ENCODE measurements around the gene MYO1C. TPM values are rescaled to one million over a fixed set of nuclear protein-coding genes. Genes with fewer than 3 reads are reported as not detected.

The MYO1C gene
- 10 to 100 TPM; 51.1 to 67.1 (median 59.8) TPM for polyA plus RNA-seq
- long read RNA-seq, donor 1, result 0 reads
- long read RNA-seq, donor 2, full-length matches to known transcripts, result 3 of 3 reads
- long read RNA-seq, donor 2, partial matches to known transcripts, result 0 of 3 reads
- long read RNA-seq, donor 2, other reads (novel, unspliced or antisense), result 0 of 3 reads
- long read RNA-seq, donor 3, full-length matches to known transcripts, result 3 of 3 reads
- long read RNA-seq, donor 3, partial matches to known transcripts, result 0 of 3 reads
- long read RNA-seq, donor 3, other reads (novel, unspliced or antisense), result 0 of 3 reads
- long read RNA-seq, donor 4, result 0 reads
- long read RNA-seq, donor 5, full-length matches to known transcripts, result 3 of 3 reads
- long read RNA-seq, donor 5, partial matches to known transcripts, result 0 of 3 reads
- long read RNA-seq, donor 5, other reads (novel, unspliced or antisense), result 0 of 3 reads
- long read RNA-seq, donor 6, full-length matches to known transcripts, result 4 of 4 reads
- long read RNA-seq, donor 6, partial matches to known transcripts, result 0 of 4 reads
- long read RNA-seq, donor 6, other reads (novel, unspliced or antisense), result 0 of 4 reads
- long read RNA-seq, donor 7, full-length matches to known transcripts, result 18 of 18 reads
- long read RNA-seq, donor 7, partial matches to known transcripts, result 0 of 18 reads
- long read RNA-seq, donor 7, other reads (novel, unspliced or antisense), result 0 of 18 reads
- long read RNA-seq, donor 8, full-length matches to known transcripts, result 1 of 1 reads
- long read RNA-seq, donor 8, partial matches to known transcripts, result 0 of 1 reads
- long read RNA-seq, donor 8, other reads (novel, unspliced or antisense), result 0 of 1 reads
- long read RNA-seq, donor 9, full-length matches to known transcripts, result 1 of 1 reads
- long read RNA-seq, donor 9, partial matches to known transcripts, result 0 of 1 reads
- long read RNA-seq, donor 9, other reads (novel, unspliced or antisense), result 0 of 1 reads
- long read RNA-seq, donor 10, full-length matches to known transcripts, result 3 of 3 reads
- long read RNA-seq, donor 10, partial matches to known transcripts, result 0 of 3 reads
- long read RNA-seq, donor 10, other reads (novel, unspliced or antisense), result 0 of 3 reads

GRCh38 chr17:1492249-1493206 lies at the start of gene MYO1C:
Gene MYO1C (minus strand): TSS chr17:1492686. CDS start chr17:1492487, 199 bp downstream.
- Histone ChIP-seq H3K4me1 (ENCODE audit: control insufficient read depth in 3 of 3, insufficient read depth in 2 of 3, low read depth in 1 of 3, low read length in 2 of 3) (peaks cover 0 to 31% (median 5%) of the 10 kb centered on the region in 3 donors), H3K27me3 (ENCODE audit: control insufficient read depth in 3 of 3, insufficient read depth in 3 of 3, low read length in 3 of 3) (peaks cover 0 to 21% (median 0%) of the 10 kb centered on the region in 3 donors), H3K9me3 (ENCODE audit: control insufficient read depth in 2 of 2, insufficient read depth in 1 of 2, low read depth in 1 of 2, low read length in 1 of 2) (no peaks in the 10 kb centered on the region), H3K36me3 (ENCODE audit: control insufficient read depth in 3 of 3, insufficient read depth in 2 of 3, low read depth in 1 of 3, low read length in 3 of 3) (peaks cover 0 to 35% (median 5%) of the 10 kb centered on the region in 3 donors), H3K4me3 (ENCODE audit: low read depth in 1 of 3, low read length in 3 of 3) (peak within 1 kb of the TSS; percentile 38 to 88 (median 67)), H3K27ac (ENCODE audit: low read depth in 1 of 3, low read length in 2 of 3) (peak within 1 kb of the TSS in 1 of 3 donors; percentile 80)
- FAIRE-seq (no peak), DNase-seq (peak in 1 of 2 donors; percentile 31)
- WGBS, 3 donors, result 43 to 52% (median 48%) methylated on average over 34 to 35 of the region's 35 CpGs

- H3K27ac ChIP-seq (ENCODE audit: low read depth in 1 of 3, low read length in 2 of 3), result no peak overlapping the region
- H3K4me1 ChIP-seq (ENCODE audit: control insufficient read depth in 3 of 3, insufficient read depth in 2 of 3, low read depth in 1 of 3, low read length in 2 of 3), result peaks cover 0 to 32% (median 2%) of the 10 kb centered on the region in 3 donors
- no peaks in the 10 kb centered on the region for H3K9me3 ChIP-seq (ENCODE audit: control insufficient read depth in 2 of 2, insufficient read depth in 1 of 2, low read depth in 1 of 2, low read length in 1 of 2)
- H3K36me3 ChIP-seq (ENCODE audit: control insufficient read depth in 3 of 3, insufficient read depth in 2 of 3, low read depth in 1 of 3, low read length in 3 of 3), result peaks cover 14 to 86% (median 29%) of the 10 kb centered on the region in 3 donors
- H3K4me3 ChIP-seq (ENCODE audit: low read depth in 1 of 3, low read length in 3 of 3), result no peak overlapping the region
- FAIRE-seq, result no peak
- H3K27me3 ChIP-seq (ENCODE audit: control insufficient read depth in 3 of 3, insufficient read depth in 3 of 3, low read length in 3 of 3), result no peaks in the 10 kb centered on the region
- DNase-seq, result no peak
- 91 to 94% (median 92%) methylated on average over 4 of the region's 4 CpGs for WGBS, 3 donors
Observed at GRCh38 chr17:1541367-1541904, 49.0 kb upstream of the MYO1C start.

GRCh38 chr17:1539811-1540210 lies 47.3 kb upstream of the MYO1C start:
- Histone ChIP-seq H3K27me3 (ENCODE audit: control insufficient read depth in 3 of 3, insufficient read depth in 3 of 3, low read length in 3 of 3) (no peaks in the 10 kb centered on the region), H3K27ac (ENCODE audit: low read depth in 1 of 3, low read length in 2 of 3) (no peak overlapping the region), H3K9me3 (ENCODE audit: control insufficient read depth in 2 of 2, insufficient read depth in 1 of 2, low read depth in 1 of 2, low read length in 1 of 2) (no peaks in the 10 kb centered on the region), H3K4me1 (ENCODE audit: control insufficient read depth in 3 of 3, insufficient read depth in 2 of 3, low read depth in 1 of 3, low read length in 2 of 3) (peaks cover 0 to 17% (median 0%) of the 10 kb centered on the region in 3 donors), H3K4me3 (ENCODE audit: low read depth in 1 of 3, low read length in 3 of 3) (no peak overlapping the region), H3K36me3 (ENCODE audit: control insufficient read depth in 3 of 3, insufficient read depth in 2 of 3, low read depth in 1 of 3, low read length in 3 of 3) (peaks cover 15 to 85% (median 29%) of the 10 kb centered on the region in 3 donors)
- WGBS, 3 donors, result 90 to 96% (median 94%) methylated on average over 15 of the region's 15 CpGs
- DNase-seq, result no peak
- no peak for FAIRE-seq

- H3K4me1 ChIP-seq (ENCODE audit: control insufficient read depth in 3 of 3, insufficient read depth in 2 of 3, low read depth in 1 of 3, low read length in 2 of 3), result no peaks in the 10 kb centered on the region
- FAIRE-seq, result no peak
- WGBS, 3 donors, result 83 to 93% (median 91%) methylated on average over 4 of the region's 4 CpGs
- H3K4me3 ChIP-seq (ENCODE audit: low read depth in 1 of 3, low read length in 3 of 3), result no peak overlapping the region
- H3K27me3 ChIP-seq (ENCODE audit: control insufficient read depth in 3 of 3, insufficient read depth in 3 of 3, low read length in 3 of 3), result no peaks in the 10 kb centered on the region
- no peak for DNase-seq
- H3K27ac ChIP-seq (ENCODE audit: low read depth in 1 of 3, low read length in 2 of 3), result no peak overlapping the region
- H3K36me3 ChIP-seq (ENCODE audit: control insufficient read depth in 3 of 3, insufficient read depth in 2 of 3, low read depth in 1 of 3, low read length in 3 of 3), result peaks cover 8 to 84% (median 24%) of the 10 kb centered on the region in 3 donors
- no peaks in the 10 kb centered on the region for H3K9me3 ChIP-seq (ENCODE audit: control insufficient read depth in 2 of 2, insufficient read depth in 1 of 2, low read depth in 1 of 2, low read length in 1 of 2)
Observed at GRCh38 chr17:1535737-1536136, 43.3 kb upstream of the MYO1C start.

GRCh38 chr17:1533661-1534325 lies 41.3 kb upstream of the MYO1C start:
- Histone ChIP-seq H3K36me3 (ENCODE audit: control insufficient read depth in 3 of 3, insufficient read depth in 2 of 3, low read depth in 1 of 3, low read length in 3 of 3) (peaks cover 6 to 76% (median 26%) of the 10 kb centered on the region in 3 donors), H3K4me3 (ENCODE audit: low read depth in 1 of 3, low read length in 3 of 3) (no peak overlapping the region), H3K27ac (ENCODE audit: low read depth in 1 of 3, low read length in 2 of 3) (no peak overlapping the region), H3K9me3 (ENCODE audit: control insufficient read depth in 2 of 2, insufficient read depth in 1 of 2, low read depth in 1 of 2, low read length in 1 of 2) (no peaks in the 10 kb centered on the region), H3K27me3 (ENCODE audit: control insufficient read depth in 3 of 3, insufficient read depth in 3 of 3, low read length in 3 of 3) (no peaks in the 10 kb centered on the region), H3K4me1 (ENCODE audit: control insufficient read depth in 3 of 3, insufficient read depth in 2 of 3, low read depth in 1 of 3, low read length in 2 of 3) (no peaks in the 10 kb centered on the region)
- FAIRE-seq (no peak), DNase-seq (no peak)
- 80 to 94% (median 89%) methylated on average over 24 of the region's 24 CpGs for WGBS, 3 donors

- FAIRE-seq (no peak), DNase-seq (no peak)
- H3K27me3 ChIP-seq (ENCODE audit: control insufficient read depth in 3 of 3, insufficient read depth in 3 of 3, low read length in 3 of 3), result no peaks in the 10 kb centered on the region
- H3K36me3 ChIP-seq (ENCODE audit: control insufficient read depth in 3 of 3, insufficient read depth in 2 of 3, low read depth in 1 of 3, low read length in 3 of 3), result peaks cover 6 to 77% (median 22%) of the 10 kb centered on the region in 3 donors
- H3K4me1 ChIP-seq (ENCODE audit: control insufficient read depth in 3 of 3, insufficient read depth in 2 of 3, low read depth in 1 of 3, low read length in 2 of 3), result no peaks in the 10 kb centered on the region
- no peak overlapping the region for H3K27ac ChIP-seq (ENCODE audit: low read depth in 1 of 3, low read length in 2 of 3)
- H3K4me3 ChIP-seq (ENCODE audit: low read depth in 1 of 3, low read length in 3 of 3), result no peak overlapping the region
- H3K9me3 ChIP-seq (ENCODE audit: control insufficient read depth in 2 of 2, insufficient read depth in 1 of 2, low read depth in 1 of 2, low read length in 1 of 2), result no peaks in the 10 kb centered on the region
- 82 to 95% (median 92%) methylated on average over 10 of the region's 10 CpGs for WGBS, 3 donors
Observed at GRCh38 chr17:1532836-1533602, 40.5 kb upstream of the MYO1C start.
